BLaER1 (cell line): ENCODE measurements around the gene TRPV4.
A peak's percentile ranks its signal among the peaks of the same experiment; 100 is the strongest.

ENCODE experiments used
- H3K27ac ChIP-seq: shearing (Covaris generic); formaldehyde crosslinking; 2 replicates; pipeline ENCODE4 v1.8.1; 2022
- H3K27me3 ChIP-seq: shearing (Covaris generic); formaldehyde crosslinking; 2 replicates; pipeline ENCODE4 v1.8.1; 2022
- H3K36me3 ChIP-seq: shearing (Covaris generic); formaldehyde crosslinking; 2 replicates; pipeline ENCODE4 v1.8.1; 2022
- H3K4me1 ChIP-seq: shearing (Covaris generic); formaldehyde crosslinking; 2 replicates; pipeline ENCODE4 v1.8.1; 2022
- H3K4me2 ChIP-seq: shearing (Covaris generic); formaldehyde crosslinking; 2 replicates; pipeline ENCODE4 v1.8.1; 2022
- H3K4me3 ChIP-seq: shearing (Covaris generic); formaldehyde crosslinking; 2 replicates; pipeline ENCODE4 v1.8.1; 2022
- H3K9ac ChIP-seq: shearing (Covaris generic); formaldehyde crosslinking; 2 replicates; pipeline ENCODE4 v1.8.1; 2022
- H3K9me3 ChIP-seq: shearing (Covaris generic); formaldehyde crosslinking; 2 replicates; pipeline ENCODE4 v1.8.1; 2022
- H4K20me1 ChIP-seq: shearing (Covaris generic); formaldehyde crosslinking; 2 replicates; pipeline ENCODE4 v1.8.1; 2022
- Cebpa-rat ChIP-seq: shearing (Covaris generic); IDR thresholded peaks from 2 replicates; pipeline ENCODE4 v1.8.1; 2022

The TRPV4 gene

DNA sequence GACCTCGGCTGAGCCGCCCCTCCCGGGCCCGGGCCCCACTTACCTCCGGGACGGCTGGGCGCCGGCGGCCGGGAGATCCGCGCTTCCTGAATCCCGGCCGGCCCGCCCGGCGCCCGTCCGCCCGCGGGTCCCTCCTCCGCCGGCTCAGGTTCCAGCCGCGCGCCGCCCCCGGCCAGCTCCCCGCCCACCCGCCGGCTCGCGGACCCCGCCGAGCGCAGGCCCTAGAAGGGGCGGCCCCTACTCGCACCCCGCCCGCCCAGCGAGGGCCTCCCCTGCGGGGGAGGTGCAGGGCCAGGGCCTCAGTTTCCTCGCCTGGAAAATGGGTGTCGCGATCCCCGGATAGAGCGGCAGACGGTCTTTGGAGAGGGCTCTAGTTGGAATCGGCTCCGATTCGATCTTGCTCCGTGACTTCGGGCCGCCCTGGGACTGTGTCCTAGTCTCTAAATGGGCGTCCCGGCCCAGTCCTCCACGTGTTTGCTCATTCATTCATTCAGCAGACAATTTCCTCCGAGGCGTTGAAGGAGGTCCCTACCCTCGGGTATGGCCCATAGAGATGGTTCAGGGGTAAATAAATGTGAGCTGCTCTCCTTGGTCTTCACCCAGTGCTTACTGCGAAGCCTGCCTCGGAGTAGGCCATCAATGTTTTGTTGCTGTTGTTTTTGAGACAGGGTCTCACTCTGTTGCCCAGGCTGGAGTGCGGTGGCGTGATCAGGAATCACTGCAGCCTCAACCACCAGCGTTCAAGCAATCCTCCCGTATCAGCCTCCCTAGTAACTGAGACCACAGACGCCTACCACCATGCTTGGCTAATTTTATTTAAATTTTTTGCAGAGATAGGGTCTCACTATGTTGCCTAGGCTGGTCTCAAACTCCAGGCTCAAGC lies at the start of gene TRPV4:
Gene TRPV4, minus strand, starts transcription at position 92 of the 883 bp plus-strand sequence. CDS start 18,602 bp downstream, outside the sequence.
- no peak within 1 kb of the TSS for H3K27ac ChIP-seq
- H3K4me2 ChIP-seq: no peak within 1 kb of the TSS
- no peaks in the 10 kb centered on the region for H3K4me1 ChIP-seq
- H3K9ac ChIP-seq: no peak within 1 kb of the TSS
- no peaks in the 10 kb centered on the region for H3K36me3 ChIP-seq
- H3K9me3 ChIP-seq: no peaks in the 10 kb centered on the region
- H3K27me3 ChIP-seq: peaks cover 38% of the 10 kb centered on the region
- no peak for TF ChIP-seq Cebpa-rat
- H3K4me3 ChIP-seq: no peak within 1 kb of the TSS
- H4K20me1 ChIP-seq: peaks cover 5% of the 10 kb centered on the region; the same call in 1 of the 2 replicates

DNA sequence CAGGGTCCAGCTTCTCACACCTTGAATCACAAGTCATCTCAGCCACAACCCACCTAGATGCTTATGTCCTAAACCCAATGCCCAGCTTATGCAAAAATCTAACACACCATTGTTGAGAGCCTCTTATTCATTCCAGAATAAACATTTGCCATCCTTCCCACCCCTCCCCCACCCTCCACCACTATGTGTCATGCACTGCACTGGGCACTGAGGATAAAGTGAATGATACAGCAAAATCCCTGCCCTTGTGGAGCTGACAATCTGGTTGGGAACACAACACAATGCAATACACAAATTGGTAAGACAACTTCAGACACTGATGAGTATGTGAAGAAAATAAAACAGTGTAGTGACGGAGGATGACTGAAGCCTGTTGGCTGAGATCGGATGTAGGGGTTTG lies 48.6 kb upstream of the TRPV4 start:
- H3K4me2 ChIP-seq: no peak overlapping the region
- peaks cover 22% of the 10 kb centered on the region for H4K20me1 ChIP-seq
- H3K27ac ChIP-seq: no peak overlapping the region
- H3K36me3 ChIP-seq: no peaks in the 10 kb centered on the region
- no peak overlapping the region for H3K4me3 ChIP-seq
- H3K4me1 ChIP-seq: peaks cover 35% of the 10 kb centered on the region
- no peak overlapping the region for H3K9ac ChIP-seq
- no peaks in the 10 kb centered on the region for H3K27me3 ChIP-seq
- no peak for TF ChIP-seq Cebpa-rat
- no peaks in the 10 kb centered on the region for H3K9me3 ChIP-seq

DNA sequence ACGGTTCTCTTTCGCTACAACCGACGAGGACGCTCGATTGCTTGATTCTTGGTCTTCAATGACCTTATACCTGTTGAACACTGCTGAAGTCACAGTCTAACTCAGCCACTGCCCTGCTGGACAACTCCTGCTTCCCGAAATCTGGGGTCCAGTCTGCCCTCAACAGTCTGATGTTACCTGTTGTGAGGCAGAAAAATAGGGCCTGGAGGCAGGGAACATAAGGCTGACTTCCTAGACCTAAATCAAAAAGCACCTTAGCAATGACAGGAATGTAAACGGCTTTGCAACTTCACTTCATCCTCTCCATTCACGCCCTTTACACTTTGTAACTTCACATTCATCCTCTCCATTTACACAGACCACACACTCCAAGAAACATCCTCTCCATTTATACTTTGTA lies 47.7 kb upstream of the TRPV4 start:
- Histone ChIP-seq H3K4me3 (peak overlapping the region; percentile 95), H3K36me3 (no peaks in the 10 kb centered on the region), H3K27ac (peak overlapping the region; percentile 52; the same call in 1 of the 2 replicates), H3K9me3 (no peaks in the 10 kb centered on the region), H3K4me2 (peak overlapping the region; percentile 99), H3K27me3 (no peaks in the 10 kb centered on the region), H3K9ac (peak overlapping the region; percentile 88), H4K20me1 (peaks cover 22% of the 10 kb centered on the region), H3K4me1 (peaks cover 44% of the 10 kb centered on the region)
- TF ChIP-seq Cebpa-rat: no peak

DNA sequence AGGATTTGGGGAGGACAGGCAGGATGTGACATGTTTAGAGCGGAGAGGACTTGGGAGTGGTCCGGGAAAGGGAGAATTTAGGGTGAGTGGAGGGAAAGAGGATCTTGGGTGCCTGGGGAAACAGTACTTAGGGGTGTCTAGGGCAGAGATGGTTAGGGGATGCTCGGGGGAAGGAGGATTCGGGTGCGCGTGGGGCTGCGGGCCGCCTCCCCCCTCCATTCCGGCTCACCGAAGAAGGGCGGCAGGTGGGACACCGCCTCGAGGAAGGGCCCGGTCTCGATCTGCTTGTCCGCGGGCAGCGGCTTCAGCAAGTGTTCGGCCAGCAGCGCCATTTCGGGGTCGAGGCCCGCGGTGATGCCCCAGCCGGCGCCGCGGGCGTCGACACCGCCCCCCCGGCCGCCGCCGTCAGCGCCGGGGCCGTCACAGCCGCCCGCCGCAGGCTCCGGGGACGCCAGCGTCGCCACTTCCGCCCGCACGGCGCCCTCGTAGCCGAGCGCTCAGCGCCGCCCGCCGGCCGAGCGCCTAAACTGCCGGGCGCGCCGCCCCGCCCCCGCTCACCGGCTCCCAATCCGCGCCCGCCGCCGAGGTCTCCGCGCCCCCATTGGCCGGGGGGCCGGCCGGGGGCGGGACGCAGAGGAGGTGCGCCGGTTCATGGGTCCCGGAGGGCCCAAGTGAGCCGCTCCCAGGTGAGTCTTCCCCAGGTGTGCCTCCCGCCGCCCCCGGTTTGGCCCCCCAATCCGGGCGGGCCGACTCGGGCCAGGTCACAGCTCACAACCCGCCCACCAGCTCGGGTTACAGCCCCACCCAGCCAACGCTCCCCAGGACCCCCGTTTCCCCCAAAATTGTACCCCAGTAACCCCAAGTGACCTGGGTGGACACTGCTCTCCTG lies 47.1 kb upstream of the TRPV4 start, which contains the start of gene GLTP:
Gene GLTP, minus strand, starts transcription at position 499 of the 889 bp plus-strand sequence. Its CDS starts 167 bp downstream, at position 332.
- peaks cover 50% of the 10 kb centered on the region for H3K4me1 ChIP-seq
- no peaks in the 10 kb centered on the region for H3K27me3 ChIP-seq
- H3K4me2 ChIP-seq: peak within 1 kb of the TSS; percentile 99
- peak within 1 kb of the TSS; percentile 83 for H3K27ac ChIP-seq
- no peaks in the 10 kb centered on the region for H3K9me3 ChIP-seq
- peak within 1 kb of the TSS; percentile 95 for H3K4me3 ChIP-seq
- TF ChIP-seq Cebpa-rat: no peak
- peak within 1 kb of the TSS; percentile 88 for H3K9ac ChIP-seq
- no peaks in the 10 kb centered on the region for H3K36me3 ChIP-seq
- peaks cover 26% of the 10 kb centered on the region for H4K20me1 ChIP-seq

DNA sequence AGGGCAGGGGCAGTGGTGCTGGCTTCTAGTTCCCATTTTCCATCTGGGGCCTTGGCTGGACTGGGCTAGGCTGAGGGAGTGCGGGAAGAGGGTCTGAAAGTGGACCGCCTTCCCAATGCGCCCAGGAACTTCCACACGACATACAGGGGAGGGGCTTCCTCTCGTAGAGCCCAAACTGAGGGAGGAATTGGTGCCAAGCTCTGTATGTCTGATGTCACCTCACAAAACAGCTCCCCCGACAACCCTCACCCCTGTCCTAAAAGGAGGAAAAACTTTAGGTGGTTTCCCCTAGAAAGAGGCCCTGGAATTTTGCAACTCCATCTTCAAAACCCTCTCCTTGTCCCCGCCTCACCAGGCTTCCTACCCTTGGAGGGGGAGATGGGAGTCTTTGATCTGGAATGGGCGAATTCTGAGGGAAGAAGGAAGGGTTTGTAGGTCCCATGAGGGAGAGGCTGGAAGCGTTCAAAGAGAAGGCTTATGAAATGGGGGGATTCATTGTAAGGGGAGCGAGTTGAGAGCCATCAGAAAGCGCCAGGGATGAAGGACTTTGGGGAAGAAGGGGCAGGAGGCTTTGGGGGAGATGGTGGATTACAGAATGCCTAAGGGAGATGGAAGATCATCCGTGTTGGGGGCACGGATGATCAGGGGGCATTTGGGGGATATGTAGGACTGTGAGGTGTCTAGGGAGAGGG lies 46.3 kb upstream of the TRPV4 start:
- no peak for TF ChIP-seq Cebpa-rat
- Histone ChIP-seq H3K4me2 (peak overlapping the region; percentile 99), H3K27ac (peak overlapping the region; percentile 83)

DNA sequence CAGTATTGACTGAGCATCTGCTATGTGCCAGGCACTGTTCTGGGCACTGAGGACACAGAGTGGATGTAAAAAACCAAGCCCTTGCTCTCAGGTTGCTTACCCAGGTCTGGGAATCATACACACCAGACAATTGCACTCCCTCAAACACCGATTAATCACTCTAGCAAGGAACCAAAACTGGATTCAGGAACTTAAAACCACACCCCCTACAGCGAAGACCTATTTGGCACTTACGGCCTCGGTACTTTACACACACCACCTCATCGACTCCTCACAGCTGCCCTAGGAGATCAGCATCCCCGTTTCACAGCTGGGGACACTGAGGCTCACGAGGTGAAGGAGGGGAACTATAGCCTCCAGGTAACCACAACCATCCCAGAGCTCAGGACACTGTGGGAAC lies 45.6 kb upstream of the TRPV4 start:
- peaks cover 58% of the 10 kb centered on the region for H3K4me1 ChIP-seq
- TF ChIP-seq Cebpa-rat: no peak

More for the DNA sequence above, 46.3 kb upstream of the TRPV4 start:
- Histone ChIP-seq H3K4me3 (peak overlapping the region; percentile 95), H3K9ac (peak overlapping the region; percentile 88), H4K20me1 (peaks cover 34% of the 10 kb centered on the region), H3K4me1 (peaks cover 53% of the 10 kb centered on the region), H3K27me3 (no peaks in the 10 kb centered on the region), H3K9me3 (no peaks in the 10 kb centered on the region), H3K36me3 (no peaks in the 10 kb centered on the region)

DNA sequence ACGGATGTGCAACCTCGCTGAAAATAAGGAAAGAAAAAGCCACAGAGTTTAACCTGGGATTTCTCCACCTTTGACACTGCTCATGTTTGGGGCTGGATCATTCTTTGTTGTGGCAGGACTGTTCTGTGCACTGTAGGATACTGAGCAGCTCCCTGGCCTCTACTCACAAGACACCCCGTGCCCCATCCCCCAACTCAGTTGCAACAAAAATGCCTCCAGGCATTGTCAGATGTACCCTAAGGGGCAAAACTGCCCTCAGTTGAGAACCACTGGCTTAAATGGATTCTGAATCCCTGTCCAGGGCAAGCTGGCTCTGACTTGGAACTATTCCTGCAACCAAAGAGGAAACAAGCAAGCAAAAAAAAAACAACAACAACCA lies 45.0 kb upstream of the TRPV4 start:
- peaks cover 59% of the 10 kb centered on the region for H3K4me1 ChIP-seq
- H3K4me3 ChIP-seq: no peak overlapping the region
- no peaks in the 10 kb centered on the region for H3K9me3 ChIP-seq
- H4K20me1 ChIP-seq: peaks cover 42% of the 10 kb centered on the region
- 0 out of 2 replicates have a peak, but pooled peaks cover 1% of the 10 kb centered on the region for H3K36me3 ChIP-seq
- no peak for TF ChIP-seq Cebpa-rat
- H3K4me2 ChIP-seq: peak overlapping the region; percentile 99; the same call in 1 of the 2 replicates
- H3K27me3 ChIP-seq: no peaks in the 10 kb centered on the region
- no peak overlapping the region for H3K27ac ChIP-seq
- H3K9ac ChIP-seq: peak overlapping the region; percentile 26; the same call in 1 of the 2 replicates

More for the DNA sequence above, 45.6 kb upstream of the TRPV4 start:
- Histone ChIP-seq H3K4me2 (peak overlapping the region; percentile 99), H4K20me1 (peaks cover 41% of the 10 kb centered on the region), H3K9ac (peak overlapping the region; percentile 88; the same call in 1 of the 2 replicates), H3K9me3 (no peaks in the 10 kb centered on the region), H3K4me3 (peak overlapping the region; percentile 95), H3K36me3 (no peaks in the 10 kb centered on the region), H3K27ac (no peak overlapping the region), H3K27me3 (no peaks in the 10 kb centered on the region)

DNA sequence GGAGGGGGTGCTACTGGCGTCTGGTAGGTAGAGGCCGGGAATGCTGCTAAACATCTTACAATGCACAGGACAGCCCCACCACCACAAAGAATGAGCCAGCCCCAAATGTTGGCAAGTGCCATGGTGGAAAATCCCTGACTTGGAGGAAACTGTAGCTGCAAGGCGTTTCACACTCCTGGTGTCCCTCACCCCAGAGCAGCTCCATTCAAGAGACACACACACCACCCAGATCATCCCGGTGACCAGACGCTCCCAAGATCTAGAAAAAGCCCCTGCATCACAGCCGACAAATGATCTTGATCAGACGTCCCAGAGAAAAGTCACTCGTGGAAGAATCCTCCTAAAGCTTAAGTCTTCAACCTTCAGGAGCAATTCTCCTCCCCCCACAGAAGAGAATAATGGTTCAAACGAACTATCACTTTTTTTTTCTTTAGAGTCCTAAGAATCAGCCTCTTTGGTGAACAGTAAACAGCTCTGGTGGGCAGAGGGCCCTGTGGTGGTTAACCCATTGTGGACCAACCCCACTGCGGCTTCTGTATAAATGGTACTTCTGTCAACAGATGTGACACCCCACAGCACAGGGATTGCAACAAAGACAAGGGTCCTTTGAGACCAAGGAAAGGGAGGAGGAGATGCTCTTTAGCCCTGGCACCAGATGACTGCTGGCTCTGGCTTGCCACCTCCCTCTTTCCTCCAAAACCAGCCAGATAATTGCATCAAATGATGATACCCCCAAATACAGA lies 44.5 kb upstream of the TRPV4 start:
- H3K4me1 ChIP-seq: peaks cover 59% of the 10 kb centered on the region
- no peaks in the 10 kb centered on the region for H3K27me3 ChIP-seq
- peak overlapping the region; percentile 99; the same call in 1 of the 2 replicates for H3K4me2 ChIP-seq
- H3K4me3 ChIP-seq: no peak overlapping the region
- no peak for TF ChIP-seq Cebpa-rat
- no peaks in the 10 kb centered on the region for H3K9me3 ChIP-seq
- no peak overlapping the region for H3K27ac ChIP-seq
- peaks cover 7% of the 10 kb centered on the region for H3K36me3 ChIP-seq
- peak overlapping the region; percentile 26; the same call in 1 of the 2 replicates for H3K9ac ChIP-seq
- peaks cover 42% of the 10 kb centered on the region for H4K20me1 ChIP-seq
